ENCODE results near the gene GARIN5B.
"Not testable (repeated sequence)": the region's sequence is repeated elsewhere in the genome, so short reads cannot be mapped to it uniquely, and the experiment has no call there.

DNA sequence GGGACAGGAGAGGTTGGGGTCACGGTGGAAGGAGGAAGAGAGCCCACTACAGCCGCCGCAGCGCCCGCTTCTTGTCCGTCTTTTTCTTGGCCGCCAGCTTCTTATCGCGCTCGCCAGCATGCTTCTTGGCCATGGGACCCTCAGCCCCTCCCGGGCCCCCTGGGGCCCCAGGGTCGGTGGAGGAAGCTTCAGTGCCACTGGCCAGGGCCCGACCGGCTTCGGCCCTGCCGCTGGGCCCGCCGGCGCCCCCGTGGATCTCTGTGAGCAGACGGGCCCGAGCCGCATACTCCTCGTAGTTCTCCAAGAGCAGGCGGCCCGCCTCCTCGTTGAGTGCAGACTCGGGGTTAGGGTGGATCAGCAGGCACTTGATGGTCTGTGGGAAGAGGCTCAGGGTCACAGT lies 38.3 kb upstream of the GARIN5B start:
- TF ChIP-seq CTCF, POLR2A (IDR thresholded peaks at IDR 0.05): not testable (repeated sequence)
